ENCODE data around the gene ECSIT. TPM values are rescaled to one million over a fixed set of nuclear protein-coding genes. Genes with fewer than 3 reads are reported as not detected.

Gene ECSIT
- polyA plus RNA-seq, 1 of the 3 experiments (the other 2 are of a cell fraction), result 43.8 TPM

DNA sequence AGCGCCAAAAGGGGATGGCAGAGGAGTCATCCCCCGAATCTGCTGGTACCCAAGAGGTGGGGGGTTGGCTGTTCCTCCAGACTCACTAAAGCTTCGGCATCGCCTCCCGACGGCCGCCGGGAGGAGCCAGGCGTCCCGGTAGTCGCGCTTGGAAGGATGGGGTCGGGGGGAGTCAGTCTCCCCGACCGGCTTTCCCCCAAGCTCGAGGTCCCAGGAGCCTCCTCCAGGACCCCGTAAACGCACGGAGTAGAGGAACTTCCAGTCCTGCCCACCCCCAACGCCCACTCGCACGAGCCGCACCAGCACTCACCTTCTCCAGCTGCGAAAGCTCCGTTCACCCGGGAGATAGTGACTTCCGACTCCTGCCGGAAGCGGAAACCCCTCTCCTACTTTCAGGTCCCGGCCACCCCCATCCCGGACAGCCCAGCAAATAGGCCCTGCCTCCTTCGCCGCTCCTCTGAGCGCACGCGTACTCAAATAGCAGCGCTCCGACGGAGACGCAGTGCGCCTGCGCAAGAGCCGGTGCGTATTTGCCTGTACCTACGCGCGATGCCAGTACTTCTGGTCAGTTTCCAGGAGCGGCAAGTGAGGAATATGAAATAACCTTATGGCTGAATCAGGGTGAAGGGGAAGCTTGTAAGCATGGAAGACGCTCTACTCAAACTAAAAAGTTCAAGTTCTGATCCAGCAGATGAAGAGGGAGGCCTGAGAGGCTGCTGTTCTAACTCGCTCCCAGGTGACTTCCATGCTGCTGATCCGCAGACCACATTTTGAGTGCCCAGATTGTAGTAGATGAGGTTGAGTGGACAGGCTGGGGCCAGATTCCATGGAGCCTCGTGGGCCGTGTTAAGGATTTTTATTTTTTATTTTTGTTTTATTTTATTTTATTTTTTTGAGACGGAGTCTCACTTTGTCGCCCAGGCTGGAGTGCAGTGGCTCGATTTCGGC lies 30.2 kb upstream of the ECSIT start, which contains the start of gene ELOF1 (continued):
- TF ChIP-seq MXI1 (IDR thresholded peaks at IDR 0.05; ENCODE audit: low read depth, low read length) (peak; percentile 85), FOXM1 (IDR thresholded peaks at IDR 0.05; ENCODE audit: low read depth) (no peak), TAF1 (IDR thresholded peaks at IDR 0.05; ENCODE audit: borderline replicate concordance, low read depth, low read length) (peak; percentile 65; the same call in 1 of the 2 replicates), GABPA (IDR thresholded peaks at IDR 0.05; ENCODE audit: low read depth) (peak; percentile 94), YY1 (IDR thresholded peaks at IDR 0.05; ENCODE audit: low read depth) (no peak), RXRA (IDR thresholded peaks at IDR 0.05; ENCODE audit: borderline replicate concordance, low read depth) (no peak), MEF2A (IDR thresholded peaks at IDR 0.05; ENCODE audit: borderline replicate concordance, low read depth) (no peak), EP300 (IDR thresholded peaks at IDR 0.05; ENCODE audit: borderline replicate concordance in 1 of 2, low read depth in 1 of 2, low read length in 1 of 2) (no peak), SIN3A (IDR thresholded peaks at IDR 0.05; ENCODE audit: borderline replicate concordance, low read depth, low read length) (peak; percentile 78; the same call in 1 of the 2 replicates), RFX5 (IDR thresholded peaks at IDR 0.05; ENCODE audit: low read length) (no peak), RAD21 (IDR thresholded peaks at IDR 0.05; ENCODE audit: low read length) (no peak), NRF1 (IDR thresholded peaks at IDR 0.05; ENCODE audit: low read depth, low read length) (peak; percentile 98), TCF12 (IDR thresholded peaks at IDR 0.05) (no peak), ELF1 (IDR thresholded peaks at IDR 0.05) (peak; percentile 68), NFIC (IDR thresholded peaks at IDR 0.05; ENCODE audit: borderline replicate concordance) (no peak), TEAD4 (IDR thresholded peaks at IDR 0.05; ENCODE audit: borderline replicate concordance, insufficient read depth) (no peak), POLR2AphosphoS5 (IDR thresholded peaks at IDR 0.05; ENCODE audit: low read depth, low read length) (peak; percentile 98), FOSL2 (IDR thresholded peaks at IDR 0.05; ENCODE audit: borderline replicate concordance, low read depth) (no peak)
- TF ChIP-seq, protein P1, sequence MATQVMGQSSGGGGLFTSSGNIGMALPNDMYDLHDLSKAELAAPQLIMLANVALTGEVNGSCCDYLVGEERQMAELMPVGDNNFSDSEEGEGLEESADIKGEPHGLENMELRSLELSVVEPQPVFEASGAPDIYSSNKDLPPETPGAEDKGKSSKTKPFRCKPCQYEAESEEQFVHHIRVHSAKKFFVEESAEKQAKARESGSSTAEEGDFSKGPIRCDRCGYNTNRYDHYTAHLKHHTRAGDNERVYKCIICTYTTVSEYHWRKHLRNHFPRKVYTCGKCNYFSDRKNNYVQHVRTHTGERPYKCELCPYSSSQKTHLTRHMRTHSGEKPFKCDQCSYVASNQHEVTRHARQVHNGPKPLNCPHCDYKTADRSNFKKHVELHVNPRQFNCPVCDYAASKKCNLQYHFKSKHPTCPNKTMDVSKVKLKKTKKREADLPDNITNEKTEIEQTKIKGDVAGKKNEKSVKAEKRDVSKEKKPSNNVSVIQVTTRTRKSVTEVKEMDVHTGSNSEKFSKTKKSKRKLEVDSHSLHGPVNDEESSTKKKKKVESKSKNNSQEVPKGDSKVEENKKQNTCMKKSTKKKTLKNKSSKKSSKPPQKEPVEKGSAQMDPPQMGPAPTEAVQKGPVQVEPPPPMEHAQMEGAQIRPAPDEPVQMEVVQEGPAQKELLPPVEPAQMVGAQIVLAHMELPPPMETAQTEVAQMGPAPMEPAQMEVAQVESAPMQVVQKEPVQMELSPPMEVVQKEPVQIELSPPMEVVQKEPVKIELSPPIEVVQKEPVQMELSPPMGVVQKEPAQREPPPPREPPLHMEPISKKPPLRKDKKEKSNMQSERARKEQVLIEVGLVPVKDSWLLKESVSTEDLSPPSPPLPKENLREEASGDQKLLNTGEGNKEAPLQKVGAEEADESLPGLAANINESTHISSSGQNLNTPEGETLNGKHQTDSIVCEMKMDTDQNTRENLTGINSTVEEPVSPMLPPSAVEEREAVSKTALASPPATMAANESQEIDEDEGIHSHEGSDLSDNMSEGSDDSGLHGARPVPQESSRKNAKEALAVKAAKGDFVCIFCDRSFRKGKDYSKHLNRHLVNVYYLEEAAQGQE (IDR thresholded peaks at IDR 0.05; ENCODE audit: low read depth, low read length), result no peak
- TF ChIP-seq, protein P2, sequence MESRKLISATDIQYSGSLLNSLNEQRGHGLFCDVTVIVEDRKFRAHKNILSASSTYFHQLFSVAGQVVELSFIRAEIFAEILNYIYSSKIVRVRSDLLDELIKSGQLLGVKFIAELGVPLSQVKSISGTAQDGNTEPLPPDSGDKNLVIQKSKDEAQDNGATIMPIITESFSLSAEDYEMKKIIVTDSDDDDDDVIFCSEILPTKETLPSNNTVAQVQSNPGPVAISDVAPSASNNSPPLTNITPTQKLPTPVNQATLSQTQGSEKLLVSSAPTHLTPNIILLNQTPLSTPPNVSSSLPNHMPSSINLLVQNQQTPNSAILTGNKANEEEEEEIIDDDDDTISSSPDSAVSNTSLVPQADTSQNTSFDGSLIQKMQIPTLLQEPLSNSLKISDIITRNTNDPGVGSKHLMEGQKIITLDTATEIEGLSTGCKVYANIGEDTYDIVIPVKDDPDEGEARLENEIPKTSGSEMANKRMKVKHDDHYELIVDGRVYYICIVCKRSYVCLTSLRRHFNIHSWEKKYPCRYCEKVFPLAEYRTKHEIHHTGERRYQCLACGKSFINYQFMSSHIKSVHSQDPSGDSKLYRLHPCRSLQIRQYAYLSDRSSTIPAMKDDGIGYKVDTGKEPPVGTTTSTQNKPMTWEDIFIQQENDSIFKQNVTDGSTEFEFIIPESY (IDR thresholded peaks at IDR 0.05; ENCODE audit: borderline replicate concordance, low read depth), result no peak
- TF ChIP-seq, protein P3, sequence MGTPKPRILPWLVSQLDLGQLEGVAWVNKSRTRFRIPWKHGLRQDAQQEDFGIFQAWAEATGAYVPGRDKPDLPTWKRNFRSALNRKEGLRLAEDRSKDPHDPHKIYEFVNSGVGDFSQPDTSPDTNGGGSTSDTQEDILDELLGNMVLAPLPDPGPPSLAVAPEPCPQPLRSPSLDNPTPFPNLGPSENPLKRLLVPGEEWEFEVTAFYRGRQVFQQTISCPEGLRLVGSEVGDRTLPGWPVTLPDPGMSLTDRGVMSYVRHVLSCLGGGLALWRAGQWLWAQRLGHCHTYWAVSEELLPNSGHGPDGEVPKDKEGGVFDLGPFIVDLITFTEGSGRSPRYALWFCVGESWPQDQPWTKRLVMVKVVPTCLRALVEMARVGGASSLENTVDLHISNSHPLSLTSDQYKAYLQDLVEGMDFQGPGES (IDR thresholded peaks at IDR 0.05; ENCODE audit: low read depth, low read length), result no peak

All from SK-N-SH (cell line).